HG02588 (cell line): Measurements from ENCODE around the gene HHEX.
A peak's percentile ranks its signal among the peaks of the same experiment; 100 is the strongest.
"Not testable (repeated sequence)": the region's sequence is repeated elsewhere in the genome, so short reads cannot be mapped to it uniquely, and the experiment has no call there.

ENCODE experiments used
- ATAC-seq: cut with Tn5 transposase; IDR thresholded peaks from one replicate; pipeline ENCODE4 v1.9.1; 2021; ENCODE audit warnings: mild to moderate bottlenecking, moderate library complexity; ENCODE audit not compliant: unreplicated experiment

HHEX gene

GRCh38 chr10:92689663-92690210, at the start of gene HHEX:
HHEX (plus strand) TSS chr10:92689955; CDS start chr10:92689987, 32 bp downstream.
- peak; percentile 60 for ATAC-seq

- ATAC-seq: no peak
These were observed 49.6 kb upstream of the HHEX start for GRCh38 chr10:92640107-92640506.

GRCh38 chr10:92641492-92641891, 48.3 kb upstream of the HHEX start:
- no peak for ATAC-seq

GRCh38 chr10:92644921-92645320, 44.8 kb upstream of the HHEX start:
- no peak for ATAC-seq

GRCh38 chr10:92650864-92651263, 38.9 kb upstream of the HHEX start:
- not testable (repeated sequence) for ATAC-seq

- ATAC-seq: no peak
These were observed 34.3 kb upstream of the HHEX start for GRCh38 chr10:92655426-92655825.

- ATAC-seq: no peak
These were observed 33.3 kb upstream of the HHEX start for GRCh38 chr10:92656266-92656961.

- no peak for ATAC-seq
These were observed 32.7 kb upstream of the HHEX start for GRCh38 chr10:92657024-92657423.

- no peak for ATAC-seq
These were observed 26.9 kb upstream of the HHEX start for GRCh38 chr10:92662848-92663247.

- ATAC-seq: no peak
These were observed 25.4 kb upstream of the HHEX start for GRCh38 chr10:92664322-92664721.

- no peak for ATAC-seq
These were observed 22.7 kb upstream of the HHEX start for GRCh38 chr10:92667078-92667477.

GRCh38 chr10:92677708-92678107, 12.0 kb upstream of the HHEX start:
- no peak for ATAC-seq

- no peak for ATAC-seq
These were observed 11.5 kb upstream of the HHEX start for GRCh38 chr10:92678206-92678605.

- ATAC-seq: no peak
These were observed 8.4 kb upstream of the HHEX start for GRCh38 chr10:92681306-92681834.

GRCh38 chr10:92688573-92688926, 1.2 kb upstream of the HHEX start:
- no peak for ATAC-seq

- ATAC-seq: peak; percentile 15
These were observed 660 bp upstream of the HHEX start for GRCh38 chr10:92688927-92689662.

- ATAC-seq: peak; percentile 23
These were observed 608 bp downstream of the HHEX start for GRCh38 chr10:92690211-92690914.

GRCh38 chr10:92690915-92691590, 1.3 kb downstream of the HHEX start:
- ATAC-seq: no peak

GRCh38 chr10:92691591-92692079, 1.9 kb downstream of the HHEX start:
- ATAC-seq: no peak

GRCh38 chr10:92692080-92692671, 2.4 kb downstream of the HHEX start:
- ATAC-seq: no peak
